ENCODE results near the gene OR8B4.

The OR8B4 gene

DNA sequence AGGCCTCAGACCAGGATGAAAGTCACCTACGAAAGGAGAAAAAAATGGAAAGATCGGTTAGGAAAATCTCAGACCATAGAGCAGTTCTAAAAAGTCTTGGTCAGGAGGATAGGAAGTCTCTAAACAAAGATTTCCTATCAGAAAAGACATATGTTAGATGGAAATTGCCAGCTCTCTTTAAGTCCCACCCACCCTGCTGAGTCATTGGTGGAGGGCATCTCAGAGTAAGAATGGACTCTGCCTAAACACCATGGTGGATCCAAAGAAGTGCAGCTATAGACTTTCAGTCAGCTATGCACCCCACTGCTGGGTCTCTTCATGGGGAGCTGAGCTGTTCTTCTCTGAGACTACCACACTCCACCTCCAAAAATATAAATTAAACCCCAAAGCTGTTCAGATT lies 44.1 kb downstream of the OR8B4 start:
- Histone ChIP-seq H3K9ac (no peak overlapping the region), H4K20me1 (no peaks in the 10 kb centered on the region), H3K4me2 (no peak overlapping the region), H3K9me3 (no peaks in the 10 kb centered on the region), H3K27me3 (no peaks in the 10 kb centered on the region), H3K27ac (no peak overlapping the region), H3K4me3 (no peak overlapping the region), H3K36me3 (no peaks in the 10 kb centered on the region), H3K4me1 (no peaks in the 10 kb centered on the region)
- no peak for TF ChIP-seq Cebpa-rat (IDR thresholded peaks at IDR 0.05)

DNA sequence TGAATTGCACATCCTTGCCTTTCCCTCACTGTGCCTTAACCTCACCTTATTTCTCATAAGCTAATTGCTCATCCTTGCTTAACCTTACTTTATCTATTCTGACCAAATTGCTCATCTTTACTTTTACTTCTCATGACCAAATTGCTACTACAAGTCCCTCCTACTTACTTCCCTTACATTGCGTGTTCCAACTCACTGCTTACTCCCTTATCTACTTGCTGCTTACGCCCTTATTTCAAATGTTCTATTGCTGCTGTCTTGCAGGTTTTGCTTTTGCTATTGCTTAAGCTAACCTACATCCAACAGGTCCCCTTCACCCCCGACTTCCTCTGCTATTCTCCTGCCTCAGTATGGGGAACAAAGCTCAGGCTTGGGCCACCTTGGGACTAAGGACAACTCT lies 48.4 kb downstream of the OR8B4 start:
- no peaks in the 10 kb centered on the region for H3K27me3 ChIP-seq
- no peaks in the 10 kb centered on the region for H3K36me3 ChIP-seq
- H3K4me3 ChIP-seq = no peak overlapping the region
- H3K27ac ChIP-seq = no peak overlapping the region
- no peak overlapping the region for H3K9ac ChIP-seq
- no peaks in the 10 kb centered on the region for H3K4me1 ChIP-seq
- no peak for TF ChIP-seq Cebpa-rat (IDR thresholded peaks at IDR 0.05)
- H3K4me2 ChIP-seq = no peak overlapping the region
- peaks cover 11% of the 10 kb centered on the region; the same call in 1 of the 2 replicates for H3K9me3 ChIP-seq
- no peaks in the 10 kb centered on the region for H4K20me1 ChIP-seq

All from BLaER1 (cell line).